ENCODE measurements around the gene NRXN3.

DNA sequence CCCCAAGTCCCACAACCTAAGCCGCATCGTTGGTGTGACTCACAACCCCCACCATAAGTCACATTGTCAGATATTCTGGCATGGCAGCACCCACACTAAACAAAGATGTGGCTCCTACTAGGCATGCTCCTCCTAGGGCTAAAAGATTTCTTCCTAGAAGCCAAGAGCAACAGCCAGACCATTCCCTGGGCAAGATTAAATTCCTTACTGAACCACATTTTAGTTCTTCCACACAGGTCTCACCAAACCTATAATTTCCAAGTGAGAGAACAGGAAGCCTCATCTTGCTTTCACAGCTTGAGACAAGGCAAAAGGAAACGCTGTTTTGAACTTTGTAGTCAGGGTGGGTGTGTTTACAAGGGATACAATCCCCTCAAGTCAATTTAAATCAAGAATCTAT lies 1408.3 kb downstream of the NRXN3 start:
- TF ChIP-seq, protein P1, sequence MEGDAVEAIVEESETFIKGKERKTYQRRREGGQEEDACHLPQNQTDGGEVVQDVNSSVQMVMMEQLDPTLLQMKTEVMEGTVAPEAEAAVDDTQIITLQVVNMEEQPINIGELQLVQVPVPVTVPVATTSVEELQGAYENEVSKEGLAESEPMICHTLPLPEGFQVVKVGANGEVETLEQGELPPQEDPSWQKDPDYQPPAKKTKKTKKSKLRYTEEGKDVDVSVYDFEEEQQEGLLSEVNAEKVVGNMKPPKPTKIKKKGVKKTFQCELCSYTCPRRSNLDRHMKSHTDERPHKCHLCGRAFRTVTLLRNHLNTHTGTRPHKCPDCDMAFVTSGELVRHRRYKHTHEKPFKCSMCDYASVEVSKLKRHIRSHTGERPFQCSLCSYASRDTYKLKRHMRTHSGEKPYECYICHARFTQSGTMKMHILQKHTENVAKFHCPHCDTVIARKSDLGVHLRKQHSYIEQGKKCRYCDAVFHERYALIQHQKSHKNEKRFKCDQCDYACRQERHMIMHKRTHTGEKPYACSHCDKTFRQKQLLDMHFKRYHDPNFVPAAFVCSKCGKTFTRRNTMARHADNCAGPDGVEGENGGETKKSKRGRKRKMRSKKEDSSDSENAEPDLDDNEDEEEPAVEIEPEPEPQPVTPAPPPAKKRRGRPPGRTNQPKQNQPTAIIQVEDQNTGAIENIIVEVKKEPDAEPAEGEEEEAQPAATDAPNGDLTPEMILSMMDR (IDR thresholded peaks at IDR 0.05 in 2 of 3, conservative IDR thresholded peaks at IDR 0.05 in 1 of 3; ENCODE audit: borderline replicate concordance in 1 of 3, insufficient read depth in 1 of 3, low read depth in 2 of 3, low read length in 2 of 3), result no peak
- TF ChIP-seq, protein P2, sequence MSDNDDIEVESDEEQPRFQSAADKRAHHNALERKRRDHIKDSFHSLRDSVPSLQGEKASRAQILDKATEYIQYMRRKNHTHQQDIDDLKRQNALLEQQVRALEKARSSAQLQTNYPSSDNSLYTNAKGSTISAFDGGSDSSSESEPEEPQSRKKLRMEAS (IDR thresholded peaks at IDR 0.05), result no peak
- TF ChIP-seq EZH2 (IDR thresholded peaks at IDR 0.05), result no peak
- no peak for TF ChIP-seq POLR2AphosphoS5 (IDR thresholded peaks at IDR 0.05; ENCODE audit: low read depth, low read length)
- TF ChIP-seq ZNF274 (IDR thresholded peaks at IDR 0.05; ENCODE audit: low read depth, low read length), result no peak
- TF ChIP-seq POLR2A (IDR thresholded peaks at IDR 0.05; ENCODE audit: borderline replicate concordance, extremely low read depth, insufficient read depth, insufficient read length), result no peak
- TF ChIP-seq JUND (IDR thresholded peaks at IDR 0.05), result no peak

Measured in HCT116 (cell line).